Ramos (cell line): Measurements from ENCODE around the gene URB2.

Experiments
- in situ Hi-C: fragments of 300-500 bp; cut with MboI; formaldehyde crosslinking; loops from one replicate; pipeline ENCODE4 v1.14.3; 2022; ENCODE audit warnings: low sequenced_read_pairs; ENCODE audit not compliant: unreplicated experiment

Gene URB2

DNA sequence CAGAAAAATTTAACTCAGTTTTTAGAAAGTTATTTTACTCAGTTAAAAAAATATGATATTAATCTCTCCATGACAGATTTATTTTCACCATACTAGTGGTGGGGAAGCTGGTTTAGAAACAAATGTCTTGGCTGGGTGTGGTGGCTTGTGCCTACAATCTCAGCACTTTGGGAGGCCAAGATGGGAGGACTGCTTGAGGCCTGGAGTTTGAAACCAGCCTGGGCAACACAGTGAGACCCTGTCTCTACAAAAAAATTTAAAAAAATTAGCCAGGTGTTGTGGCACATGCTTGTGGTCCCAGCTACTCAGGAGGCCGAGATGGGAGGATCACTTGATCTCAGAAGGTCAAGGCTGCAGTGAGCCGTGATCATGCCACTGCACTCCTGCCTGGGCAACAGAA lies 17.5 kb upstream of the URB2 start:
- in situ Hi-C loops = no loop called here

DNA sequence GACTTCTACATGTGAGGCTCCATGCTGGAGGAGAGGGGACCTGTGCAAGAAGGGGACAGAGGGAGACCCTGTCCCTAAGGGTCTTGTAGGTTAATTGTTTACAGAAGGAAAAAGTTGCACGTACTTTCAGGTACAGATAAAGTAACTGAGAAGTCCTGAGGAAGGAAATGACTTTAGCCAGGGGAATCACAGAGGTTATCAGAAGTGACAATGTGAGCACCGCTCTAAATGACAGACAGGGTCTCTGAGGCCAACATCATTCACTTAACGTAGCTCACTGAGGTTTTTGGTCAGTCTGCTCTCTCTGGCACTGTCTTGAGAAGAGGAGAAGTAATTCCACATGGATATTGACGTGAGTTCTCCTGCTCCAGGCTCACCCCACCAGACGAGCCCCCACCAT lies 12.1 kb upstream of the URB2 start:
- in situ Hi-C loops = no loop called here

GRCh38 chr1:229614701-229615100 lies 11.3 kb upstream of the URB2 start:
- in situ Hi-C loops = no loop called here

- in situ Hi-C loops = no loop called here
Observed at GRCh38 chr1:229617351-229618100, 8.5 kb upstream of the URB2 start.

DNA sequence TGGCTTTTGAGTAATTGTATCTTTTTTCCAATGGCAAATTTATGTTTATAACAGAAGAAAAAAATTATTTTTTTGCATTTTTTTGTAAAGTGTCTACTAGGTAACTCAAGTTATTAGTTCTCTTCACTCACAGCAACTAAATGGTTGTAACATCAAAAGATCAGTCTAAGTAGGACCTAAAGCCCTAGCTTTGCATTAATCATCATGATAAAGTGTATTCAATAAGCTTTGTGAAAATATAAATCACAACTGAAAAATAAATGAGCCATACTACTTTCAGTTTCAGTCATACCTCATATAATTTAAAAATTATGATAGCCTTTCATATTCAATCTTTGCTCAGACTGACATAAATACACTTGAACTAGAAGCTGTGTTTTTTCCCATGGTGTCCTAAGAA lies 7.0 kb upstream of the URB2 start:
- in situ Hi-C loops = no loop called here

DNA sequence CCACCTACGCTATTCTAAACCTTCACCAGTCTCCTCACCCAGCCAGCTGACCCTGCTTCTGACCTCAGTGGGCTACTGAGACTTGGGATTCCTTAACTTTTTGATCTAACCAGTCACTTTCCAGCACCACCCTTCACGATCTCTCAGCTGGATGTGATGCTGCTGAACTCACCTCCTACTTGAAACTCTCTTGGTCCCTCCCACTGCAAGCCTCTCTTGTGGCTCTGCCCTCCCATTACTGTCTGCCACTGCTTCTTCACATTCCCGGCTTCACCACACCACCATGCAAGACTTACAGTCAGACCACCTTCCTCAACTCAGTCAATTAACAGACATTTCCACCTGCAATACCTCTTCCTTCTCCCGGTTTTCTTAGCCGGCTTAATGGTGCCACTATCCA lies 6.4 kb upstream of the URB2 start:
- in situ Hi-C loops = loop anchor here (5.0 kb wide), 1 partner anchor 57 kb away; no protein-coding TSS in a partner anchor

- in situ Hi-C loops = loop anchor here (5.0 kb wide), 1 partner anchor 59 kb away; no protein-coding TSS in a partner anchor
Observed at GRCh38 chr1:229620876-229621275, 5.2 kb upstream of the URB2 start.

GRCh38 chr1:229621663-229622062 lies 4.4 kb upstream of the URB2 start:
- in situ Hi-C loops = loop anchor here (5.0 kb wide), 1 partner anchor 59 kb away; no protein-coding TSS in a partner anchor

DNA sequence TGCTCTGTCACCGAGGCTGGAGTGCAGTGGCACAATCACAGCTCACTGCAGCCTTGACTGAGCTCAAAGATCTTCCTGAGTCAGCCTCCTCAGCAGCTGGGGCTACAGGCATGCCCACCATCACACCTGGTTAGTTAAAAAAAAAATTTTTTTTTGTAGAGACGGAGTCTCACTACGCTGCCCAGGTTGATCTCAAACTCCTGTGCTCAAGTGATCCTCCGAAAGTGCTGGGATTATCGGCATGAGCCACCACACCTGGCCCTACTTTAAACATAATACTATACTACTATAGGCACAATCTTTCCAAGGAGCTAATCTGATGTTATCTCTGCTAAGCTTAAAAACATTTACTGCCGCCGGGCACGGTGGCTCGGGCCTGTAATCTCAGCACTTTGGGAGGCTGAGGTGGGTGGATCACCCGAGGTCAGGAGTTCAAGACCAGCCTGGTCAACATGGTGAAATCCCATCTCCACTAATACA lies 3.4 kb upstream of the URB2 start:
- in situ Hi-C loops = loop anchor here (5.0 kb wide), 1 partner anchor 60 kb away; no protein-coding TSS in a partner anchor

GRCh38 chr1:229623225-229623624 lies 2.8 kb upstream of the URB2 start:
- in situ Hi-C loops = loop anchor here (5.0 kb wide), 1 partner anchor 61 kb away; no protein-coding TSS in a partner anchor

GRCh38 chr1:229623838-229624237 lies 2.2 kb upstream of the URB2 start:
- in situ Hi-C loops = loop anchor here (5.0 kb wide), 1 partner anchor 62 kb away; no protein-coding TSS in a partner anchor

DNA sequence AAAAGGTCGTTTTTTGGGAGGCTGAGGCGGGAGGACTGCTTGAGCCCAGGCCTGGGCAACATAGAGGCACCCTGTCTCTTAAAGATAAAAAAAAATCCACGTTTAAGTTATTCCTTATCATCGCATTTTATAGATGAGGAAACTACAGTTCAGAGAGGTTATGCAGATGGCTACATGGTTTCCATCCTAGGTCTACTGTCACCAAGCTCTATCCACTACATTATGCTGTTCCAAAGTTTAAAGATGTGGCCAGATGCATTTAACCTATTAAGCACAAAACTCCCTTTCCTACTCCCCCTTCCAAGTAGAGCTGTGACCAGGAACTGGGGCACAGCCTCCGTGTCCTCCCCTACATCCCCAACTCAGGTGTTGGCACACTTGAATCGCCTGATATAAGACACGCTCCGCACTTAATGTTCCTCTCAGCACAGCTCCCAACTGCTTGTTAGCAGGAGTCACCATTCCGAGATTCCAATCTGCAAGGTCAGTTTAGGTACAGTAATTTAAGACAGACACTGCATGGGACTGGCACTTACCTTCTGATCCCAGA lies 1.5 kb upstream of the URB2 start:
- in situ Hi-C loops = loop anchor here (5.0 kb wide), 1 partner anchor 62 kb away; no protein-coding TSS in a partner anchor

- in situ Hi-C loops = no loop called here
Observed at GRCh38 chr1:229625071-229625914, 754 bp upstream of the URB2 start.

DNA sequence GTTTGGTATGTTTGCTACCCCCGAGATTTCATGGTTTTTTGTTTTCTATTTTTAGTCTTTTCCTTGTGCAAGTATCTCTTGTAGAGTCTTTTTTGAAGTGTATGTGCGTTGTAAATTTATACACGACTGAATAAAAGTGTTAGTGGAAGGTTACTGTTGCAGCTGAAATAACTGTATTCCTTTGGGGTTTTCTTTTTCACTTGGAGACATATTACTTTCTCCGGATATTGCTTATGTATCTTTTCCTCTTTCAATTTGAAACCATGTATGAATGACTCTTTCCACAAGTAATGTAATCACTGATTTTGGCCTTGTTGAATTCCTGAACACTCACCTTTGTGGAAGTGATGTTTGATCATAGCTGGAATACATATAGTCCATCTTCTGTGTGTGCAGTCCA lies 956 bp downstream of the URB2 start:
- in situ Hi-C loops = no loop called here

DNA sequence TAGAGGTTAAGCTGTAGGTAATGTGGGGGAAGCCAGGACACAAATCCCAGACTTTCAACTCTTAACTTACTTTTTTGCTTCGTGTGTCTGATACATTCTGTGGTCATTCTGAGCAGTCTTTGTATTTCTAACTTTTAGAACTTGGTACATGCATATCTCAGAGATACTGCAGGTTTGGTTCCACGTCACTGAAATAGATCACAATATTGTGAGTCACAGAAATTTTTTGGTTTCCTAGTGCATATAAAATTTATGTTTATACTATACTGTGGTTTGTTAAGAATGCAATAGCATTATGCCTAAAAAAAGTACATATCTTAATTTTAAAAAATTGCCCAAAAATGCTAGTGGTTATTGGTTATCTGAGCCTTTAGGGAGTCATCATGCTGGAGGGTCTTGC lies 3.2 kb downstream of the URB2 start:
- in situ Hi-C loops = no loop called here

DNA sequence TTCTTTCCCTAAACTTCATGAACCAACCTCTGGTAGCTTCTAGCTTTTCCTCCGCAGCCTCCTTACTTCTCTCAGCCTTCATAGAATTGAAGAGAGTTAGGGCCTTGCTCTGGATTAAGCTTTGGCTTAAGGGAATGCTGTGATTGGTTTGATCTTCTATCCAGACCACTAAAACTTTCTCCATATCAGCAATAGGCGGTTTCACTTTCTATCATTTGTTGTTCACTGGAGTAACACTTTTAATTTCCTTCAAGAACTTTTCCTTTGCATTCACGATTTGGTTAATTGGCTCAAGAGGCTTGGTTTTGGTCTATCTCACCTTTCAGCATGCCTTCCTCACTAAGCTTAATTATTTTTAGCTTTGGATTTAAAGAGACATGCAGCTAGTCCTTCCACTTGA lies 5.1 kb downstream of the URB2 start:
- in situ Hi-C loops = no loop called here

- in situ Hi-C loops = no loop called here
Observed at GRCh38 chr1:229631966-229632365, 5.9 kb downstream of the URB2 start.

DNA sequence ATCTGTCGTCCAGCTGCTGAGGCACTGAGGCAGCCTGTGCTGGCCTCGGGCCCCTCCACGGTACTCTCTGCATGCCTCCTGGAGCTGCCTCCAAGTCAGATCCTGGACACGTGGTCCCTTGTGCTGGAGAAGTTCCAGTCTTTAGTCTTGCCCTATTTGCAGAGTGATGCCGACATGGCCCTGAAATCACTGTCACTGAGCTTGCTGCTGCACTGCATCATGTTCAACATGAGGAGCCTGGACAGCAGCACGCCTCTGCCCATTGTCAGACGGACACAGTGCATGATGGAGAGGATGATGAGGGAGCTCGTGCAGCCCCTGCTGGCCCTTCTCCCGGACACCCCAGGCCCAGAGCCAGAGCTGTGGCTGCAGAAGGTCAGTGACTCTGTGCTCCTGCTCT lies 10.0 kb downstream of the URB2 start:
- in situ Hi-C loops = no loop called here

DNA sequence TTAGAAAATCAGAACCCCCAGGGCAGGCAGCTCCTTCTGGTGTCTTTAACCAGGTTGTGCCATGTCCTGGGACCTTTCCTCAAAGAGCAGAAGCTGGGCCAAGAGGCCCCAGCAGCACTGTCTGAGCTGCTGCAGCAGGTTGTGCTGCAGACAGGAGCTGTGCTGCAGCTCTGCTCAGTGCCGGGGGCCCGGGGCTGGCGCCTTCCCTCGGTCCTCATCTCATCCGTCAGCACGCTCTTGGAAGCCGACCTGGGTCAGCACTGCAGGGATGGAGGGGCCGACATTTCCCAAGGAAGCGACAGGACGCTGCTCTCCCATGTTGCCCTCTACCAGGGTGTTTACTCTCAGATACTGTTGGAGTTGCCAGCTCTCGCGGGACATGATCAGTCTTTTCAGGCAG lies 11.7 kb downstream of the URB2 start:
- in situ Hi-C loops = no loop called here

- in situ Hi-C loops = no loop called here
Observed at GRCh38 chr1:229640455-229640854, 14.4 kb downstream of the URB2 start.

GRCh38 chr1:229641306-229641705 lies 15.3 kb downstream of the URB2 start:
- in situ Hi-C loops = no loop called here
